Endothelial cell (in vitro differentiated cells): ENCODE measurements around the gene OR9Q1. TPM values are rescaled to one million over a fixed set of nuclear protein-coding genes. Genes with fewer than 3 reads are reported as not detected.

Experiments
- DNase-seq: peaks from one replicate; pipeline ENCODE4 v3.0.0; 2021; ENCODE audit warnings: low spot score
- H3K27ac Mint-ChIP-seq: one replicate; pipeline ENCODE4 v1.8.0; 2021; ENCODE audit warnings: mixed read lengths, inconsistent platforms; ENCODE audit not compliant: unreplicated experiment
- H3K27me3 Mint-ChIP-seq: one replicate; pipeline ENCODE4 v1.8.0; 2021; ENCODE audit warnings: mild to moderate bottlenecking, moderate library complexity, mixed read lengths, inconsistent platforms; ENCODE audit not compliant: unreplicated experiment
- H3K36me3 Mint-ChIP-seq: one replicate; pipeline ENCODE4 v1.8.0; 2021; ENCODE audit warnings: mild to moderate bottlenecking, low read depth, mixed read lengths, inconsistent platforms; ENCODE audit not compliant: unreplicated experiment
- H3K4me1 Mint-ChIP-seq: one replicate; pipeline ENCODE4 v1.8.0; 2021; ENCODE audit warnings: mild to moderate bottlenecking, mixed read lengths, inconsistent platforms; ENCODE audit not compliant: unreplicated experiment
- H3K4me3 Mint-ChIP-seq: one replicate; pipeline ENCODE4 v1.8.0; 2021; ENCODE audit warnings: mild to moderate bottlenecking, mixed read lengths, inconsistent platforms; ENCODE audit not compliant: unreplicated experiment
- H3K9me3 Mint-ChIP-seq: one replicate; pipeline ENCODE4 v1.8.0; 2021; ENCODE audit warnings: mixed read lengths, inconsistent platforms; ENCODE audit not compliant: unreplicated experiment
- CTCF ChIP-seq: fragments of 200-600 bp; sonication (generic); IDR thresholded peaks from one replicate; pipeline ENCODE4 v1.5.0; 2021; ENCODE audit warnings: antibody characterized with exemption; ENCODE audit not compliant: unreplicated experiment
- total RNA-seq: library from RNA; stranded (reverse); fragmentation: NEBNext Ultra II Directional; extraction: Animal tissue kit (Norgen Biotek cat#: 25700); gene quantifications from one replicate; pipeline ENCODE4 v1.2.1, GENCODE V29; 2021; ENCODE audit not compliant: unreplicated experiment

OR9Q1 gene
- total RNA-seq, 1 donor from 2014 or later = not detected

GRCh38 chr11:57978686-57979531 lies 44.8 kb upstream of the OR9Q1 start:
- Mint-ChIP-seq H3K4me3 (no peak overlapping the region), H3K27ac (no peak overlapping the region), H3K4me1 (no peaks in the 10 kb centered on the region), H3K9me3 (no peaks in the 10 kb centered on the region), H3K36me3 (no peaks in the 10 kb centered on the region), H3K27me3 (no peaks in the 10 kb centered on the region)
- TF ChIP-seq CTCF = no peak
- DNase-seq = no peak

GRCh38 chr11:57979532-57980079 lies 44.1 kb upstream of the OR9Q1 start:
- DNase-seq = no peak
- no peaks in the 10 kb centered on the region for H3K27me3 Mint-ChIP-seq
- H3K27ac Mint-ChIP-seq = no peak overlapping the region
- H3K4me3 Mint-ChIP-seq = no peak overlapping the region
- H3K4me1 Mint-ChIP-seq = no peaks in the 10 kb centered on the region
- TF ChIP-seq CTCF = no peak
- H3K36me3 Mint-ChIP-seq = no peaks in the 10 kb centered on the region
- no peaks in the 10 kb centered on the region for H3K9me3 Mint-ChIP-seq

GRCh38 chr11:57980201-57980600 lies 43.5 kb upstream of the OR9Q1 start:
- Mint-ChIP-seq H3K36me3 (no peaks in the 10 kb centered on the region), H3K4me1 (no peaks in the 10 kb centered on the region), H3K4me3 (no peak overlapping the region), H3K27me3 (no peaks in the 10 kb centered on the region), H3K27ac (no peak overlapping the region), H3K9me3 (no peaks in the 10 kb centered on the region)
- TF ChIP-seq CTCF = no peak
- DNase-seq = no peak

GRCh38 chr11:57981536-57981935 lies 42.1 kb upstream of the OR9Q1 start:
- TF ChIP-seq CTCF = no peak
- Mint-ChIP-seq H3K27ac (no peak overlapping the region), H3K4me3 (no peak overlapping the region), H3K36me3 (no peaks in the 10 kb centered on the region), H3K9me3 (no peaks in the 10 kb centered on the region), H3K27me3 (no peaks in the 10 kb centered on the region), H3K4me1 (no peaks in the 10 kb centered on the region)
- no peak for DNase-seq

- no peaks in the 10 kb centered on the region for H3K27me3 Mint-ChIP-seq
Observed at GRCh38 chr11:57982776-57983175, 40.9 kb upstream of the OR9Q1 start.

More at GRCh38 chr11:57982776-57983175, 40.9 kb upstream of the OR9Q1 start:
- Mint-ChIP-seq H3K36me3 (no peaks in the 10 kb centered on the region), H3K4me3 (no peak overlapping the region), H3K27ac (no peak overlapping the region), H3K4me1 (no peaks in the 10 kb centered on the region), H3K9me3 (no peaks in the 10 kb centered on the region)
- no peak for DNase-seq
- no peak for TF ChIP-seq CTCF
